HG03108 (cell line): ENCODE data around the gene ZMYND8.
"Not testable (repeated sequence)": the region's sequence is repeated elsewhere in the genome, so short reads cannot be mapped to it uniquely, and the experiment has no call there.

ENCODE experiments used
- ATAC-seq: cut with Tn5 transposase; IDR thresholded peaks from one replicate; pipeline ENCODE4 v1.9.1; 2021; ENCODE audit warnings: moderate library complexity; ENCODE audit not compliant: unreplicated experiment

The ZMYND8 gene

GRCh38 chr20:47356526-47357295, at the start of gene ZMYND8:
Gene ZMYND8 (minus strand): TSS chr20:47356699. CDS start chr20:47356670, 29 bp downstream.
- peak; percentile 27 for ATAC-seq

- no peak for ATAC-seq
These were observed 49.4 kb upstream of the ZMYND8 start for GRCh38 chr20:47405775-47406325.

GRCh38 chr20:47400685-47401084, 44.2 kb upstream of the ZMYND8 start:
- no peak for ATAC-seq

- ATAC-seq: no peak
These were observed 41.3 kb upstream of the ZMYND8 start for GRCh38 chr20:47397652-47398301.

- no peak for ATAC-seq
These were observed 40.4 kb upstream of the ZMYND8 start for GRCh38 chr20:47396762-47397476.

DNA sequence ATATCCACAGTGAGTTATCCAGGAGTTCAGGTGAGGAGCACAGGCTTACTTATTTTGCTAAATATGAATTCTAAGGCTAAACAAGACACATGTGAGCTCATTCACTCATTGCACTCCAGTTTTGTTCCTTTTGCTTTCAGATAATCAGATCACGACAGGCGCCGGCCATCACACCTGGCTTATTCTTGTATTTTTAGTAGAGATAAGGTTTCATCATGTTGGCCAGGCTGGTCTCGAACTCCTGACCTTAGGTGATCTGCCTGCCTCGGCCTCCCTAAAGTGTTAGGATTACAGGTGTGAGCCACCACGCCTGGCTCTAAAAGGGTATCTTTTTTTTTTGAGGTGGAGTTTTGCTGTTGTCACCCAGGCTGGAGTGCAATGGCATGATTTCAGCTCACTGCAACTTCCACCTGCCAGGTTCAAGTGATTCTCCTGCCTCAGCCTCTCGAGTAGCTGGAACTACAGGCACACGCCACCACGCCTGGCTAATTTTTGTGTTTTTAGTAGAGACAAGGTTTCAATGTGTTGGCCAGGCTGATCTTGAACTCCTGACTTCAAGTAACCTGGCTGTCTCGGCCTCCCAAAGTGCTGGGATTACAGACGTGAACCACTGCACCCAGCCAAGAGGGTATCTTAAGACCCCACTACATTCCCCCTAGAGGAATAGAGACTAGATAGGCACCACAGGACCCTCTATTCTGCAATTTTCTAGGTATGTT, 37.5 kb upstream of the ZMYND8 start:
- ATAC-seq: not testable (repeated sequence)

DNA sequence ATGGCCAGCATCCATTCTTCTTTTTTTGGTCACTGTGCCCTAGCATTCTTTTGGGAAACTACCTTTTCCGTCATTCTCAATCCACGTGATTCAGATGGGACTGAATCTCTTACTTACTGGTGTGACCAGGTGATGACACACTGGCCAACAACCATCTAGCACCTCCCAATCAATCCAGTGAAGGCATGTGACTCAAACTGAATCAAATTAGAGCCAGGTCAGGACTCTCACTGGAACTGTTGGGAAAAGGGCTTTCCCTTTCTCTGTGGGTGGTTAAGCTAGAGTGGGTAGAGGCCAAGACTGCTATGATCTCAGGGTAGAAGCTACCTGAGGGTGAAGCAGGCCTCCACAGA, 36.2 kb upstream of the ZMYND8 start:
- ATAC-seq: no peak

DNA sequence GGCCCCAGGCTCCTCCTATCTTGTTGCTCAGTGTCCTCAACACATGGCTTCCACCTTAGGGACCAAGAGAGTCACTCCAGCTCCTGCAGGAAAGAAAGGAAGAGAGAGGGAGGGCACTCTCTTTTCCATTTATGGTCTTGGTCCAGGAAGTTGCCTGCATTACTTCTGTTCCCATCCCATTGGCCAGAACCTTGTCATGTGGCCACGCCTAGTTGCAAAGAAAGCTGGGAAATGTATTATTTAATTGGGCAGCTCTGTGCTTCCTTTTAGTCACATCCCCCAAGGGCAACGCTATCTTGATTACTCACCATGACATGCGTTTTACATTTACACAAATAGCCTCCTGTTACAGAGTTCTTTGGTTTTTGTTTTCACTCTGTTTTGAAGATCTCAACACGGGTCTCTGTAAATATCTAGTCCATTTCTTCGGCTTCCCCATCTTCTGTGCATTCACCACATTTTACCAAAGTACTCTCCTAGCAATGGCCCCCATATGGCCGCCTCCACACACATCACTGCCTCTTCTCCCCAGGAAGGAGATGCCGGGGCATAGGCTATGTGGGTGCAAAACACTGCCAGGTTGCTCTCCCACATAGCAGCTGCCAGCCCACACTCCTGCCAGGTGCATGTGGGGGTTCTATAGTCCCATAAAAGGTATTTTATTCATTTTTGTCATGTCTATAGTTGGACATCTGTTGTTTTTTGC, 35.7 kb upstream of the ZMYND8 start:
- ATAC-seq: no peak

GRCh38 chr20:47391276-47392010, 34.9 kb upstream of the ZMYND8 start:
- ATAC-seq: no peak

DNA sequence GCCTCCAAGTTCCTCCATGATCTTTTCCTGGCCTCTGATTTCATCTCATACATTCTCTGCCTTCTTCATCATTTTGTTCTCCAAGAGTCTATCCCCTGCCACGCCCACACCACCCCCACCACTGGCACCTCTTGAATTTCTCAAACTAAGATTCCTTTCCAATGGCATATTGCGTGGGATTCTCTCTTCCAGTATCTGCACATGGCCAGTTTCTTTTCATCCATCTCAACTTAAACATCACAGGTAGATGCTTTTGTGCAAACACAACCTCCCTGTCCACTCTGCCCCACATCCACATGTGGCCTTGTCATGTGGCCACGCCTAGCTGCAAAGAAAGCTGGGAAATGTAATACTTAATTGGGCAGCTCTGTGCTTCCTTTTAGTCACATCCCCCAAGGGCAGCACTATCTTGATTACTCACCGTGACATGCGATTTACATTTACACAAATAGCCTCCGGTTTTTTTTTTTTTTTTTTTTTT, 33.4 kb upstream of the ZMYND8 start:
- no peak for ATAC-seq

DNA sequence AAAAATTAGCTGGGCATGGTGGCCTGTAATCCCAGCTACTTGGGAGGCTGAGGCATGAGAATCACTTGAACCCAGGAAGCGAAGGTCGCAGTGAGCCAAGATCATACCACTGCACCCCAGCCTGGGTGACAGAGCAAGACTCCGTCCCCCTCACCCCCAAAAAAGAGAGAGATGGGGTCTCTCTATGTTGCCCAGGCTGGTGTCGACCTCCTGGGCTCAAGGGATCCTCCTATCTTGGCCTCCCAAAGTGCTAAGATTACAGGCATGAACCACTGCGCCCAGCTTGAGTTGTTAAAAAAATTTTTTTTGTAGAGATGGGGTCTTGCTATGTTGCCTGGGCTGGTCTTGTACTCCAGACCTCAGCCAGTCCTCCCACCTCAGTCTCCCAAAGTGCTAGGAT, 29.5 kb upstream of the ZMYND8 start:
- not testable (repeated sequence) for ATAC-seq

DNA sequence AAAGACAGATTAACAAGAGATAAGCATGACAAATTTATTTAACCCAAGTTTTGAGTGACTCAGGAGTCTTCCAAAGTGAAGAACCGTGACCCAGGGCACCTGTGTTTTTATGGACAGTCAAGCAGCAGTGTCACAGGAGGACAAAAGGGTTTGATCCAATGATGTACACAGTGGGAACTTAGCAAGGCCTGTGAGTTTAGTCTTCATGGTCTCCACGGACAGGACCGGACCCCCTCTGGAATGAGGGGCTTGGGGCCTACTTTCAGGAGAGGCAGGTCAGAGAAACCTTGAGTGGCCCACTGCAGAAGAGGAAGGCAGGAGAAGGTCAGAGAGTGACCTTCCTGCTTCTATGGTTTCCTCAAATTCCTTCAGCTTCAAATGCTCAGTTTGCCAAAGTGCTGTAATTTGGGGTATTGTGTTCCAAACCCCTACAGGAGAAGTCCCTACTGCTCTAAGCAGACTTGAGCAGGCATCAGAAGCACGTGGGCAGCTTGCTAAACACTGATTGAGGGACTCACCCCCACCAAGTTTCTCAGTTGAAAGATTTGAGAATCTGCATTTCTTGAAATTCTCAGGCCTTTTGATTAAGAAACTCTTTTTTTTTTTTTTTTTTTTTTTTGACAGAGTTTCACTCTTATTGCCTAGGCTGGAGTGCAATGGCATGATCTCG, 26.4 kb upstream of the ZMYND8 start:
- no peak for ATAC-seq

GRCh38 chr20:47380481-47380880, 24.0 kb upstream of the ZMYND8 start:
- ATAC-seq: no peak

- ATAC-seq: no peak
These were observed 23.1 kb upstream of the ZMYND8 start for GRCh38 chr20:47379433-47380150.

DNA sequence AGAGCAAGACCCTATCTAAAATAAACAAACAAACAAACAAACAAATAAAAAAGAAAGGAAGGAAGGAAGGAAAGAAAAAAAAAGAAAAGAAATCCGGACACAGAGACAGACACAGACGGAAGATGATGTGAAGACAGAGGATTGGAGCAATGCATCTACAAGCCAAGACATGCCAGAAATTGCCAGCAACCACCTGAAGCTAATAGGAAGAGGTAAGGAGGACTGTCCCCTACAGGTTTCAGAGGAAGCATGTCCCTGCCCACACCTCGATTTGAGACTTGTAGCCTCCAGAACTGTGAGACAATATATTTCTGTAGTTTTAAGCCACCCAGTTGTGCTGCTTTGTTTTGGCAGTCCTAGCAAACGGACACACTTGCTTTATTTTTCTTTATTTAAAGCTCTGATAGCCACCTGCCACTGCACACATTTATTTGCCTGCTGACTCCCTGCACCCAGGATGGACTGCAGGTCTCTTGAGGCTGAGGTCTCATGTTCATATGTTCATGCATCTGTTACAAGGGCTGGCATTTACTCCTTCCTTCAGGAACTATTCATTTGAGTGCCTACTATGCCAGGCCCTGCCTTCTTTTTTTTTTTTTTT, 20.7 kb upstream of the ZMYND8 start:
- no peak for ATAC-seq

GRCh38 chr20:47376096-47376643, 19.7 kb upstream of the ZMYND8 start:
- ATAC-seq: not testable (repeated sequence)

- not testable (repeated sequence) for ATAC-seq
These were observed 17.6 kb upstream of the ZMYND8 start for GRCh38 chr20:47374121-47374520.
